ENCODE results near the gene INTS12.

INTS12 gene

DNA sequence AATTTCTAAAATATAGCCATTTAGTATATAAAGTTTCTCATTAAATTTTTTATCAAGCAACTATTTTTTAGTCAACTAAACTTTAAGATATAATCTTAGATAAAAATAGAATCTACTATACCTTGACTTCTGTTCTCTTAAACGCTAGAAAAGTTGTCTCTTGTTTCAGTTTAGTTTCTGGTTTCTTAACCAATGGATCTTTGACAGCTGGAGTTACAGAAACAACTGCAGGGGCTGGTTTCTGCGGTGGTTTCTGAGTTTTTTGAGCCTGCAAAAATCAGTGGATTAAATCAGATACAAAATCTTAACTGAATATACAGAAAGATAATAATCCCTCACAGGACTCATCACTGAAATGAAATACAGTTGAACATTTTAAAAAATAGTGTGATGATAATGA is 21.9 kb downstream of the INTS12 start:
- no peak for DNase-seq (ENCODE audit: low read depth in 2 of 3, low spot score in 2 of 3)

DNA sequence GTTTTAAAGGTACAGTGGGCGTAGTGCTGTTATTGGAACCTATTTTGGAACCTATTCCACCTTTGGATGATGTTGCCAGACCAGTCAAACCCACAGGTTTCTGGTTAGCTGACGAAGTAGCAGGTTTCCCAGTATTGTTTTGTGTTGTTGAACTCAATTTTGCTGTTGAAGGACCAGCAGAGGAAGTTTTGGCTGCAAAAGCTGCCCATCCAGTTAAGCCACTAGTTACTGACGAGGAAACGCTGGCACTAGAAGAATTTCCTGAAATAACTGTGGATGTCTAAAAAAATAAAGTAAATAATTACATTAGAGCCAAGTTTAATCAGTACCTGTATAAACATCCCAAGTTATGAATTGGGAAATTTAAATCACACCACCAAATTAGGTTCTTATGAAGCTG is 25.5 kb downstream of the INTS12 start:
- no peak for DNase-seq (ENCODE audit: low read depth in 2 of 3, low spot score in 2 of 3)

- no peak for DNase-seq (ENCODE audit: low read depth in 2 of 3, low spot score in 2 of 3)
Measured at GRCh38 chr4:105679186-105679585, 29.3 kb downstream of the INTS12 start.

- DNase-seq (ENCODE audit: low read depth in 2 of 3, low spot score in 2 of 3) = no peak
Measured at GRCh38 chr4:105677709-105678108, 30.8 kb downstream of the INTS12 start.

DNA sequence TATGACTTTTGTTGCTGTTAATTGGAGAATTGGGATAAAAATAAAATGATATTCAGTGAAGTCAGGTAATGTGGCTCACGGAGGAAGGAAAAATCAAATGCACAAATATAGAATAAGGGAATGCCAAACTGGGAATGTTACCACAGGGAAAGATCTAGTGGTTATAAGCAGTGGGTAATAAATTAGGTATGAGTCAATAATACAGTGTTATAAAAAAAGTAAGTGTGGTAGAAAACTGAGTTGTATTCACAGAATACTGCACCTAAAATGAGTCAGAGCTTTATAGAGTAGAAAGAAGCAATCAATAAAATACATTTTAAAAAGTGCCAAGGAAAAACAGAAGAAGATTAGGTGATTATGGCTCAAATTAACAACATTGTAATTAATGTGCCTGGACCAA is 34.5 kb downstream of the INTS12 start:
- DNase-seq (ENCODE audit: low read depth in 2 of 3, low spot score in 2 of 3) = no peak

- DNase-seq (ENCODE audit: low read depth in 2 of 3, low spot score in 2 of 3) = no peak
Measured at GRCh38 chr4:105671301-105671700, 37.2 kb downstream of the INTS12 start.

DNA sequence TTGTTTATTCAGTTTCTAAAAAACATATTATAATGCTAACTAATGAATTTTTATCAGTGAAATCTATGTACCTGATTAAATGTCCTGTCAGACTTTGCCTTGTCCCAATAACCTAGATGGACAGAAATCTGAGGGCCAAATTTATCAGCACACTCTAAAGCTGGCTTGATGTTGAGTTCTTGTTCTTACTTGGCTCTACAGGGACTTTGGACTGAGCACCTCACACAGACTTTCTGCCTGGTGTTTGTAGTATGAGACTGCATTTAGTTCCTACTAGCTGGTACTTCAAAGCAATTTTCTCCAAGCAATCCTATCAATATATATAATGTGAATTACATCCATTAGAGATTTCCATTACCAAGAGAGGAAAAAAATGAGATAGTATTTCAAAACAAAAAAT is 37.8 kb downstream of the INTS12 start:
- no peak for DNase-seq (ENCODE audit: low read depth in 2 of 3, low spot score in 2 of 3)

GRCh38 chr4:105666693-105667092 is 41.8 kb downstream of the INTS12 start:
- DNase-seq (ENCODE audit: low read depth in 2 of 3, low spot score in 2 of 3) = no peak

GRCh38 chr4:105662935-105663675 is 45.4 kb downstream of the INTS12 start:
- no peak for DNase-seq (ENCODE audit: low read depth in 2 of 3, low spot score in 2 of 3)

DNA sequence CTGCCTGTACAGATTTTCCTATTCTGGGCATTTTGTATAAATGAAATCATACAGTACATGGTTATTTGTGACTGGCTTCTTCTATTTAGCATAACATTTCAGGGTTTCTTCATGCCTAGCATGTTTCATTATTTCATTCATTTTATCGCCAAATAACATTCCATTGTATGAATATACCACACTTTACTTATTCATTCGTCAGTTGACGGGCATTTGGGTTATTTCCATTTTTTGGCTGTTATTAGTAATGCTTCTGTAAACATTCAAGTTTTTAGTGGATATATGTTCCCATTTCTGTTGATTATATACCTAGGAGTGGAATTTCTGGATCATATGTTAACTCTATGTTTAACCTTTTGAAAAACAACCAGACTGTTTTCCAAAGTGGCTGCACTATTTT is 47.5 kb downstream of the INTS12 start:
- no peak for DNase-seq (ENCODE audit: low read depth in 2 of 3, low spot score in 2 of 3)

DNA sequence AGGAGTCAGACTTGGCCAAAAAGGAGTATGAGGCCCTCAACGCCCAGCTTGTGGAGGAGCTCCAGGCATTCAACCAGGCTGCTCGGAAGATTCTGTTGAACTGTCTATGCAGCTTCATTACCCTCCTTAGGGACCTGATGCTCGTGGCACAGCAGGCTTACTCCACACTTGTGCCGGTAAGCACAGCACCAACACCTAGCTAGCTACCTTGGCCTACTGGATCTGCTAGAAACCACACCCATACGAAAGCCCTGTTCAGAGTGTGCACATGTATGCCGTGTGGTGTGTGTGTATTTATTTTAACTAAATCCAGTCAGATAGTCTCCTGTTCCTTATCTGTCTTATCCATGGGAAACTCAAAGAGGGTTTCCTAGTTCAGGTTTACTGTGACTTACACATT is 49.3 kb downstream of the INTS12 start:
- no peak for DNase-seq (ENCODE audit: low read depth in 2 of 3, low spot score in 2 of 3)

DNA sequence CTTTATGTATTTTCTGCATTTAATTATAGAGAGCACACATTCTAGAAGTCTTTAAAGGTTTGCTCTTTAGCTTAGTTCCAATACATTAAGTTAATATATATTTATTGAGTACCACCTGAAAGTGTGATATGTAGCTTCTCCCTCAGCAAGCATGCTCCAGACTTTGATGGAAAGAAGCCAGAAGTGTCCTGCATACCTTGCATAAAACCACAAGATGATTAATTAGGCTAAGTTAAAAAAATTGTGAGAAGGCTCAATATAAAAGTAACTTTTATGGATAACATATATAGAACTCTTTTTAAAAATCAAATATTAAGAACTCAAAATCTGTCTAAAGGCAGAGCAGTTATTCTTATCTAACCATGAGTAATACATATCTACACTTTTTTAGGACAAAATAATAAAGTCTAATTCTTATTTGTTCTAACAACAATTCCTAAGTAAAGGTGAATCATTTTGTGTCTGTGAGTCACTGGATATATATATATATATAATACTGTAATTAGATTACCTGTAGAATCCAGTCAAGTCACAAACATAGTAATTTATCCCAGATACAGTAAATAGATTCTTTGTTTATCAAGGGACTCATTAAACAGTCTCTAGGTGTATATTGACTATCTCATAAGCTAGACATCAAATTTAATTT is 51.2 kb downstream of the INTS12 start:
- no peak for DNase-seq (ENCODE audit: low read depth in 2 of 3, low spot score in 2 of 3)

DNA sequence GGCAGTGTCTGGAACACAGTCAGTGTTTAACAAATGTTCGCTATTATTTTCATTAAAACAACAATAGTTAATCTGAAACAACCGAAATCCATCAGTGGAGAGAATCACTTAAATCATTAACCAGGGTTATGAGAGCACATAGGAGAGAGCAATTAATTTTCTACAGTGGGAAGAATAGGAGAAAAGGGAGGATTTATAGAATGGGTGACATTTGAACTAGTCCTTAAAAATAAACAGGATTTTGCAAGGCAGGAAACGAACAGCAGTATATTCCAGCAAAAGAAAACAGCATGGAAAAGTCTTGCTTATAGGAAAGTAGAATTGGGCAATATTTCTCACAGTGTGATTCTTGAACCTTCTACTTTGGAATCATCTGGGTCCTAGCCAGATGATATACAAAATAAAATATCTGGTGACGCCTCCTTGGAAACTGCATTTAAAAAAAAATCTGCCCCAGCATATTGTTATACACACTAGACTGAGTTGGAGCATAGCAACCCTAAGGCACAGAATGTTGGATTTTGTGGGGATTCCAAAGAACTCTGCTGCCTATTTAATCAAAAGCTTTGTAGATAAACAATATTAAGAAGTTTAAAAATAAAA is 56.1 kb downstream of the INTS12 start:
- no peak for DNase-seq (ENCODE audit: low read depth in 2 of 3, low spot score in 2 of 3)

GRCh38 chr4:105651884-105652283 is 56.6 kb downstream of the INTS12 start:
- no peak for DNase-seq (ENCODE audit: low read depth in 2 of 3, low spot score in 2 of 3)

DNA sequence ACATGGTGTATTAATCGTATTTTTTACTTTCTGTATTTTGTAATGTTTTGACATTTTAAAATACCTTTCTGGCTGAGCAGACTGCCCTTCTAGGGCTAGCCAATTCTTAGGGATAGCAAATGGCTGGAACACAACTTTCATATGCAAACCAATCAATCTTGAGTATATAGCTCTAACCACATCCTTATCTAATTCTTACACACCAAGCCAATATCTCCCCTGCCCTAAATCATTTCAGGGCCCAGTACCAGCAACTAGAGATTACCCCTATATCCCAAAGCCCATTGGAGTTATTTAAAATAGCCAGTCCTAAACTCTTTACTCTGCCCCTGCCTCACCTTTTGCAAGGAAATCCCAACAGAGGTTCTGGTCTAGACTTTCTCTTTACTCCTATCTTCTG is 58.3 kb downstream of the INTS12 start:
- no peak for DNase-seq (ENCODE audit: low read depth in 2 of 3, low spot score in 2 of 3)

GRCh38 chr4:105645440-105645839 is 63.0 kb downstream of the INTS12 start:
- no peak for DNase-seq (ENCODE audit: low read depth in 2 of 3, low spot score in 2 of 3)

DNA sequence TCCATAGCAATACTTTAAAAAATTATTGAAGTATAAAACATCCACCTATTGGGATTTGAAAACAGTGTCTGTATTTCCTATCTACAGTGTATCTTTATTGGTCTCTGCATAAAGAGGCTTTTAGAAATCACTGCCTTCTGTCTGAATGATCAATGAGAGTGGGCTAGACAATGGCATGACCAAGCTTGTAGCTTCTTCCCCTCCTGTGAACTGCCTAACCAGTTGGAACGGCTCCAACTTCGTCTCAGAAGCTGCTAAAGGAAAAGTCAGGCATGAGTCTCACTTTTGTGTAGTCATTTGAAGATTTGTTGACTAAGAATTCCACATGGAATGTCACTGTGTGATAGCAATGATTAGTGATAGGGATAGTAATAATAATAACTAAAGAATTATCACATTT is 64.2 kb downstream of the INTS12 start:
- DNase-seq (ENCODE audit: low read depth in 2 of 3, low spot score in 2 of 3) = no peak

DNA sequence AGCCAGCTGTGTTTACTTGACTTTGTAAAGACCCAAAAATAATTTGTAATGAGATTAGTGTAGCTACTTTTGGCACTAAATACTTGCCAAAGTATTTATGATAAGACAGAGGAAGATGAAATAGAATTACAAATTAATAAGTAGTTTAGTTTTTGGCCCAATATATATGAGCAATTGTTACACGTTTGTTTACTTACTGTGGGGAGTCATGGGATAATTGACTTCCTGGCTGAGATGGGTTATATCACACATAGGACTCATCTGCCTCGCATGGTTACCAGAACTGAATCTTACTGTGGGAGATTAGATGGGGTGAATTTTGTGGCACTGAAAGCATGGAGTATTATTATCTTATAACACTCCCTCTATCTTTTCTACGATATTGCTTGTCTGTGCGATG is 66.6 kb downstream of the INTS12 start:
- DNase-seq (ENCODE audit: low read depth in 2 of 3, low spot score in 2 of 3) = no peak

GRCh38 chr4:105637408-105638176 is 70.9 kb downstream of the INTS12 start:
- DNase-seq (ENCODE audit: low read depth in 2 of 3, low spot score in 2 of 3) = no peak

GRCh38 chr4:105634402-105635080 is 73.9 kb downstream of the INTS12 start:
- no peak for DNase-seq (ENCODE audit: low read depth in 2 of 3, low spot score in 2 of 3)

DNA sequence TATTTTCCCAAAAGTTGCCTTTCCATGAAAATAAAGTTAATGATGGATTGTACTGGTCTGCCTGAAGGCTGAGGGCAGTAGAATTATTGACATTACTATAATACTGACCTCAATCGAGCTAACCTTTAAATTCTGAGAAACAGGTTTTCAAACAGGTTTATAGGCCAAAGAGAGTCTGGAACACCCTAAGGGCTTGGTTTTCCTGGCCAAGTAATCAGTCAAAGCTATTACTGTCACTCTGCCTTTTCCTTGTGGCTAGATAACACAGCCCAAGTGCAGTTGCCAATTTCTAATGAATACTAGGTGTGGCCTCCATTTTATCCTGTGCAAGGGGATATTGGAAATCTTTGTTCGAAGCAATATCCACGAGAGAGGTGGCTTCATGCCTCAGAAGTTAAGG is 75.2 kb downstream of the INTS12 start:
- DNase-seq (ENCODE audit: low read depth in 2 of 3, low spot score in 2 of 3) = no peak
